ENCODE results near the gene SKI.
A peak's percentile ranks its signal among the peaks of the same experiment; 100 is the strongest.

SKI gene

GRCh38 chr1:2267051-2267830 lies 39.1 kb downstream of the SKI start:
- Histone ChIP-seq H3K9ac (ENCODE audit: low read depth, low read length) (no peak overlapping the region), H3K4me2 (ENCODE audit: low read length) (no peak overlapping the region), H3K4me3 (ENCODE audit: low read length) (no peak overlapping the region), H3K36me3 (ENCODE audit: insufficient read depth, low read length) (no peaks in the 10 kb centered on the region), H3K4me1 (ENCODE audit: control insufficient read depth, insufficient read depth, low read length) (peaks cover 48% of the 10 kb centered on the region), H3K27me3 (ENCODE audit: control insufficient read depth, insufficient read depth, low read length) (no peaks in the 10 kb centered on the region), H3K9me3 (replicated peaks; ENCODE audit: low read length) (no peaks in the 10 kb centered on the region)

- no peak overlapping the region for H3K4me2 ChIP-seq (ENCODE audit: low read length)
- H3K36me3 ChIP-seq (ENCODE audit: insufficient read depth, low read length): no peaks in the 10 kb centered on the region
- H3K9ac ChIP-seq (ENCODE audit: low read depth, low read length): no peak overlapping the region
- no peaks in the 10 kb centered on the region for H3K9me3 ChIP-seq (replicated peaks; ENCODE audit: low read length)
- H3K4me3 ChIP-seq (ENCODE audit: low read length): no peak overlapping the region
- H3K4me1 ChIP-seq (ENCODE audit: control insufficient read depth, insufficient read depth, low read length): peaks cover 51% of the 10 kb centered on the region
- no peaks in the 10 kb centered on the region for H3K27me3 ChIP-seq (ENCODE audit: control insufficient read depth, insufficient read depth, low read length)
Observed at GRCh38 chr1:2267862-2268261, 39.7 kb downstream of the SKI start.

- H3K4me1 ChIP-seq (ENCODE audit: control insufficient read depth, insufficient read depth, low read length): peaks cover 57% of the 10 kb centered on the region
- no peaks in the 10 kb centered on the region for H3K9me3 ChIP-seq (replicated peaks; ENCODE audit: low read length)
- no peak overlapping the region for H3K9ac ChIP-seq (ENCODE audit: low read depth, low read length)
- H3K4me2 ChIP-seq (ENCODE audit: low read length): no peak overlapping the region
- H3K4me3 ChIP-seq (ENCODE audit: low read length): no peak overlapping the region
- H3K36me3 ChIP-seq (ENCODE audit: insufficient read depth, low read length): no peaks in the 10 kb centered on the region
- H3K27me3 ChIP-seq (ENCODE audit: control insufficient read depth, insufficient read depth, low read length): no peaks in the 10 kb centered on the region
Observed at GRCh38 chr1:2268285-2269056, 40.4 kb downstream of the SKI start.

- Histone ChIP-seq H3K9ac (ENCODE audit: low read depth, low read length) (no peak overlapping the region), H3K27me3 (ENCODE audit: control insufficient read depth, insufficient read depth, low read length) (no peaks in the 10 kb centered on the region), H3K36me3 (ENCODE audit: insufficient read depth, low read length) (no peaks in the 10 kb centered on the region), H3K4me3 (ENCODE audit: low read length) (no peak overlapping the region), H3K4me1 (ENCODE audit: control insufficient read depth, insufficient read depth, low read length) (peaks cover 66% of the 10 kb centered on the region), H3K4me2 (ENCODE audit: low read length) (no peak overlapping the region), H3K9me3 (replicated peaks; ENCODE audit: low read length) (no peaks in the 10 kb centered on the region)
Observed at GRCh38 chr1:2269193-2269921, 41.2 kb downstream of the SKI start.

- Histone ChIP-seq H3K36me3 (ENCODE audit: insufficient read depth, low read length) (no peaks in the 10 kb centered on the region), H3K9ac (ENCODE audit: low read depth, low read length) (no peak overlapping the region), H3K4me2 (ENCODE audit: low read length) (peak overlapping the region; percentile 61), H3K4me1 (ENCODE audit: control insufficient read depth, insufficient read depth, low read length) (peaks cover 71% of the 10 kb centered on the region), H3K9me3 (replicated peaks; ENCODE audit: low read length) (no peaks in the 10 kb centered on the region), H3K4me3 (ENCODE audit: low read length) (no peak overlapping the region), H3K27me3 (ENCODE audit: control insufficient read depth, insufficient read depth, low read length) (no peaks in the 10 kb centered on the region)
Observed at GRCh38 chr1:2269922-2270259, 41.8 kb downstream of the SKI start.

GRCh38 chr1:2270260-2271100 lies 42.4 kb downstream of the SKI start:
- Histone ChIP-seq H3K4me3 (ENCODE audit: low read length) (no peak overlapping the region), H3K9me3 (replicated peaks; ENCODE audit: low read length) (no peaks in the 10 kb centered on the region), H3K27me3 (ENCODE audit: control insufficient read depth, insufficient read depth, low read length) (no peaks in the 10 kb centered on the region), H3K9ac (ENCODE audit: low read depth, low read length) (peak overlapping the region; percentile 22), H3K4me1 (ENCODE audit: control insufficient read depth, insufficient read depth, low read length) (peaks cover 69% of the 10 kb centered on the region), H3K36me3 (ENCODE audit: insufficient read depth, low read length) (no peaks in the 10 kb centered on the region), H3K4me2 (ENCODE audit: low read length) (peak overlapping the region; percentile 61)

GRCh38 chr1:2271211-2271721 lies 43.1 kb downstream of the SKI start:
- peak overlapping the region; percentile 61 for H3K4me2 ChIP-seq (ENCODE audit: low read length)
- H3K4me3 ChIP-seq (ENCODE audit: low read length): no peak overlapping the region
- no peaks in the 10 kb centered on the region for H3K9me3 ChIP-seq (replicated peaks; ENCODE audit: low read length)
- H3K36me3 ChIP-seq (ENCODE audit: insufficient read depth, low read length): no peaks in the 10 kb centered on the region
- H3K9ac ChIP-seq (ENCODE audit: low read depth, low read length): no peak overlapping the region
- H3K27me3 ChIP-seq (ENCODE audit: control insufficient read depth, insufficient read depth, low read length): no peaks in the 10 kb centered on the region
- peaks cover 64% of the 10 kb centered on the region for H3K4me1 ChIP-seq (ENCODE audit: control insufficient read depth, insufficient read depth, low read length)

GRCh38 chr1:2271841-2272655 lies 43.9 kb downstream of the SKI start:
- Histone ChIP-seq H3K4me2 (ENCODE audit: low read length) (no peak overlapping the region), H3K9me3 (replicated peaks; ENCODE audit: low read length) (no peaks in the 10 kb centered on the region), H3K36me3 (ENCODE audit: insufficient read depth, low read length) (no peaks in the 10 kb centered on the region), H3K4me1 (ENCODE audit: control insufficient read depth, insufficient read depth, low read length) (peaks cover 71% of the 10 kb centered on the region), H3K4me3 (ENCODE audit: low read length) (no peak overlapping the region), H3K27me3 (ENCODE audit: control insufficient read depth, insufficient read depth, low read length) (no peaks in the 10 kb centered on the region), H3K9ac (ENCODE audit: low read depth, low read length) (no peak overlapping the region)

GRCh38 chr1:2272686-2273400 lies 44.7 kb downstream of the SKI start:
- peaks cover 6% of the 10 kb centered on the region for H3K36me3 ChIP-seq (ENCODE audit: insufficient read depth, low read length)
- no peak overlapping the region for H3K9ac ChIP-seq (ENCODE audit: low read depth, low read length)
- peak overlapping the region; percentile 29 for H3K4me2 ChIP-seq (ENCODE audit: low read length)
- no peaks in the 10 kb centered on the region for H3K9me3 ChIP-seq (replicated peaks; ENCODE audit: low read length)
- peaks cover 71% of the 10 kb centered on the region for H3K4me1 ChIP-seq (ENCODE audit: control insufficient read depth, insufficient read depth, low read length)
- H3K4me3 ChIP-seq (ENCODE audit: low read length): no peak overlapping the region
- H3K27me3 ChIP-seq (ENCODE audit: control insufficient read depth, insufficient read depth, low read length): no peaks in the 10 kb centered on the region
